WERI-Rb-1 (cell line): ENCODE results near the gene PPP1R37.

Experiments
- DNase-seq: peaks from one replicate; pipeline ENCODE4 v3.0.0-alpha.2; 2020
- H3K27ac ChIP-seq: fragments of 250-450 bp; sonication (Bioruptor Pico); 2 replicates; pipeline ENCODE4 v1.5.1; 2020; ENCODE audit warnings: mild to moderate bottlenecking, moderate library complexity
- H3K27me3 ChIP-seq: fragments of 250-450 bp; sonication (Bioruptor Pico); 2 replicates; pipeline ENCODE4 v1.5.1; 2021; ENCODE audit warnings: mild to moderate bottlenecking, low read depth, moderate library complexity; ENCODE audit not compliant: insufficient read depth, severe bottlenecking
- H3K36me3 ChIP-seq: fragments of 250-450 bp; sonication (Bioruptor Pico); 2 replicates; pipeline ENCODE4 v1.5.1; 2020; ENCODE audit warnings: mild to moderate bottlenecking, moderate library complexity
- H3K4me3 ChIP-seq: 2 replicates; pipeline ENCODE4 v1.5.1; 2011; ENCODE audit warnings: low read depth, mild to moderate bottlenecking, control low read depth, low read length
- H3K9me3 ChIP-seq: fragments of 250-450 bp; sonication (Bioruptor Pico); 2 replicates; pipeline ENCODE4 v1.5.1; 2021; ENCODE audit warnings: mild to moderate bottlenecking, moderate library complexity; ENCODE audit not compliant: severe bottlenecking
- CTCF ChIP-seq: IDR thresholded peaks from 2 replicates; pipeline ENCODE4 v1.5.1; 2011; ENCODE audit warnings: low read depth, mild to moderate bottlenecking, control low read depth, inconsistent platforms, low read length

The PPP1R37 gene

GRCh38 chr19:45170146-45171106, 77.4 kb downstream of the PPP1R37 start:
- H3K27me3 ChIP-seq: no peaks in the 10 kb centered on the region
- no peak for TF ChIP-seq CTCF
- no peaks in the 10 kb centered on the region for H3K9me3 ChIP-seq
- no peaks in the 10 kb centered on the region for H3K36me3 ChIP-seq
- H3K27ac ChIP-seq: no peak overlapping the region
- no peak for DNase-seq
- no peak overlapping the region for H3K4me3 ChIP-seq

DNA sequence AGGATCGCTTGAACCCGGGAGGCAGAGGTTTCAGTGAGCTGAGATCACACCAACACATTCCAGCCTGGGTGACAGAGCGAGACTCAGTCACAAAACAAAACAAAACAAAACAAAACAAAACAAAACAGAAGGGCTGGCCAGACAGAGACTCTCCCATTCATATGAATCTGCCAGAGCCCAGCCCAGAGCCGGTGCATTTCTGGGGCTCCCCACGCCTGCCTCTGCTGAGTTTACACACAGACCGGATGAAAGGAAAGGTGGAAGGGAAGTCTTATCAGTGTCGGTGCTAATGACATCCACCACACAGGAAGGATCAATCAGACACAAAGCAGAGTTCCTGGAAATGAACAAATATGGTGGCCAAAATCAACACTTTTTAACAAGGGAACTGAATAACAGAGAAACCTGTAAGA, 78.2 kb downstream of the PPP1R37 start:
- H3K36me3 ChIP-seq: no peaks in the 10 kb centered on the region
- H3K27me3 ChIP-seq: no peaks in the 10 kb centered on the region
- H3K4me3 ChIP-seq: no peak overlapping the region
- no peaks in the 10 kb centered on the region for H3K9me3 ChIP-seq
- TF ChIP-seq CTCF: no peak
- H3K27ac ChIP-seq: no peak overlapping the region
- no peak for DNase-seq

DNA sequence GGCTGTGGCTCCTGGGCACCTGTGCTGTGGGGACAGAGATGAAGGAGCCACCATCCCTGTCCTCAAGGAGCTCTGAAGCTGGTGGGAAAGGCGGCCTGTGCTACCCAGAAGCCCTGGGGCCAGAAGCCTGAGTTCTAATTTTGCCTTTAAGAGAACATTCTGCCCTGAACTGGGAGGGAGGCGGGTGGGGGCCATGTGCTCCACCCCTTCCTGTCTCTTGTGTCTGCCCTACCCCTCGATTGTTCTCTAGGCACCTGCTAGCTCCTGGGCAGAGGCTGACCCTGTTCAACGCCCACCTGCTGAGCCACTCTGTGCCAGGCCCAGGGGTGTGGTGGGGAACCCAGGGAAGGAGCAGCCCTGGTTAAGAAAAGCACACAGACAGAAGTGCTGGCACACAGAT, 79.2 kb downstream of the PPP1R37 start:
- Histone ChIP-seq H3K9me3 (no peaks in the 10 kb centered on the region), H3K4me3 (no peak overlapping the region), H3K36me3 (no peaks in the 10 kb centered on the region), H3K27me3 (no peaks in the 10 kb centered on the region), H3K27ac (no peak overlapping the region)
- TF ChIP-seq CTCF: no peak
- no peak for DNase-seq

DNA sequence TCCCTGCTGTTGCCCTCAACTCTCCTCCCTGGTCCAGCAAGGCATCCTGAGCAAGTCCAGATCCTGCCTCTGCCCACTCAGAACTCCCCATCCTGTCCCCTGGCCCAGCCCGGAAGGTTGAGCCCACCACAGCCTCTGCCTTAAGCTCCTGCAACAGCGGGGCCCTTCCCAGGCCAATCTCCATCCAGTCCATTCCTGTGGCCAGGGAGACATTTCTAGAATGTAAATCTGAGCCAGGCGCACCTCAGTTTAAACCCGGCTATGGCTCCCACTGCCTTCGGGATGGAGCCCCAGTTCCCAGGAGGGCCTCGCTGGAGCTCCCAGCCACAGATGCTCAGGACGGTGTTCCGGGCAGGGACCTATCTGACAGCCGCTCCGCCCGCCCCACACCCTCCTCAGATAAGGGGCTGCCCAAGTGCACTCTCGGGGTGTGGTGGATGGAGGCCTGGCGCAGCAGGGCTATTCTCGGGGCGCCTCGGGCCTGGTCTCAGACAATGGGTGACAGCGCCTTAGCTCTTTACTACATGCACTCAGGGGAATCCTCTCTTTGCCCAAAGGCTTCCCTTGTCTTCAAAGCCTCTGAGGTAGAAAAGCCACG, 79.7 kb downstream of the PPP1R37 start:
- no peak for DNase-seq
- no peaks in the 10 kb centered on the region for H3K36me3 ChIP-seq
- TF ChIP-seq CTCF: no peak
- H3K4me3 ChIP-seq: no peak overlapping the region
- H3K27me3 ChIP-seq: no peaks in the 10 kb centered on the region
- H3K27ac ChIP-seq: no peak overlapping the region
- H3K9me3 ChIP-seq: no peaks in the 10 kb centered on the region

GRCh38 chr19:45173816-45174215, 80.8 kb downstream of the PPP1R37 start:
- no peak for TF ChIP-seq CTCF
- no peak overlapping the region for H3K4me3 ChIP-seq
- no peaks in the 10 kb centered on the region for H3K9me3 ChIP-seq
- no peaks in the 10 kb centered on the region for H3K36me3 ChIP-seq
- no peaks in the 10 kb centered on the region for H3K27me3 ChIP-seq
- no peak for DNase-seq
- H3K27ac ChIP-seq: no peak overlapping the region
